ENCODE measurements around the gene SNRPN. TPM values are rescaled to one million over a fixed set of nuclear protein-coding genes. Genes with fewer than 3 reads are reported as not detected.

The SNRPN gene
- total RNA-seq (2012; rRNA removed), result 167 and 185 TPM in 2 replicates
- 121 and 123 TPM in 2 replicates for polyA plus RNA-seq (2012; rRNA removed)
- polyA plus RNA-seq (2012; cell fraction: cytosol; rRNA removed), result 101 and 138 TPM in 2 replicates
- polyA plus RNA-seq (2012; cell fraction: nucleus; rRNA removed; ENCODE audit: low replicate concordance), result 81.1 and 102 TPM in 2 replicates
- Bru-seq, nascent RNA, result percentile 81 among the genes with signal in this experiment
- BruChase-seq, experiment 1, labeled RNA remaining after a 6-hour chase, result percentile 93 among the genes with signal in this experiment
- BruChase-seq, experiment 2, labeled RNA remaining after a 2-hour chase, result percentile 83 among the genes with signal in this experiment
- long read RNA-seq, transcript SNRPN-203 (12 exons, 1,605 nt), result minor isoform, 15 of 222 reads
- long read RNA-seq, transcript SNRPN-202 (10 exons, 1,528 nt), result major isoform, 134 of 222 reads
- long read RNA-seq, partial matches to known transcripts, result 16 of 222 reads
- long read RNA-seq, other reads (novel, unspliced or antisense), result 51 of 222 reads

DNA sequence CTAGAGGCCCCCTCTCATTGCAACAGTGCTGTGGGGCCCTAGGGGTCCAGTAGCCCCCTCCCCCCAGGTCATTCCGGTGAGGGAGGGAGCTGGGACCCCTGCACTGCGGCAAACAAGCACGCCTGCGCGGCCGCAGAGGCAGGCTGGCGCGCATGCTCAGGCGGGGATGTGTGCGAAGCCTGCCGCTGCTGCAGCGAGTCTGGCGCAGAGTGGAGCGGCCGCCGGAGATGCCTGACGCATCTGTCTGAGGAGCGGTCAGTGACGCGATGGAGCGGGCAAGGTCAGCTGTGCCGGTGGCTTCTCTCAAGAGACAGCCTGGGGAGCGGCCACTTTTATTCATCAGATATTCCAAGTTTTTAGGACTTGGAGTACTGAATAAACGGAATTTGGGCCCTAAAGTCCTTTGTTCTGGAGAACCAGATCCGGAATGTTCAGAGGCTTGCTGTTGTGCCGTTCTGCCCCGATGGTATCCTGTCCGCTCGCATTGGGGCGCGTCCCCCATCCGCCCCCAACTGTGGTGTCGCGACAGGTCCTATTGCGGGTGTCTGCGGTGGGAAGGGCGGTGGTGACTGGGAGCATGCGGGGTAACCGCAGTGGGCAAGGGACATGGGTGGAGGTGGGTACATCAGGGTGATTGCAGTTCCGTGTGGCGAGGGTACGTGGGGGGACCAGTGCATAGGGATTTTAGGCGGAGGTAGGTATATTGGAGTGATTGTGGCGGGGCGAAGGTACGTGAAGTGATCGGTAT lies at the start of gene SNRPN, which contains the start of gene SNURF:
TSS of gene SNRPN (plus strand) at position 205 of the 748 bp plus-strand sequence. CDS start 19,467 bp downstream, outside the sequence.
TSS of gene SNURF (plus strand) at position 205 of the 748 bp plus-strand sequence. CDS start at position 267, 62 bp downstream.
- intact Hi-C loops (cut with micrococcal nuclease), result no loop called here
- Histone ChIP-seq H4K8ac (ENCODE audit: low read depth in 2 of 2, low read length in 2 of 2) (peak within 1 kb of the TSS; percentile 87 to 94), H2AK9ac (replicated peaks; ENCODE audit: low read depth, low read length, poor library complexity) (peak within 1 kb of the TSS; percentile 98), H4K91ac (ENCODE audit: insufficient read depth, low read depth, low read length) (peak within 1 kb of the TSS; percentile 79), H3K27me3 (ENCODE audit: control insufficient read depth, insufficient read depth, low read length) (no peaks in the 10 kb centered on the region), H3K56ac (ENCODE audit: extremely low read depth, insufficient read depth, low read length) (peak within 1 kb of the TSS; percentile 94; the same call in 1 of the 2 replicates), H3K79me1 (ENCODE audit: low read depth in 1 of 2, low read length in 2 of 2) (peaks cover 0 to 23% of the 10 kb centered on the region in 2 experiments; a peak in 2 of 4 replicates), H2AK5ac (ENCODE audit: low read depth, low read length) (peak within 1 kb of the TSS; percentile 87), H3K4me3 (ENCODE audit: insufficient read depth, low read depth, low read length) (peak within 1 kb of the TSS; percentile 95), H3K4me2 (ENCODE audit: low read depth, low read length) (peak within 1 kb of the TSS; percentile 86), H3K23ac (ENCODE audit: low read depth, low read length) (peak within 1 kb of the TSS; percentile 98), H3K14ac (replicated peaks; ENCODE audit: low read depth, low read length) (peak within 1 kb of the TSS; percentile 94), H3K36me3 (ENCODE audit: control insufficient read depth, insufficient read depth, low read length) (no peaks in the 10 kb centered on the region), H2AFZ (replicated peaks; ENCODE audit: low read length, poor library complexity) (peak within 1 kb of the TSS; percentile 95), H3K18ac (ENCODE audit: low read depth, low read length) (peak within 1 kb of the TSS; percentile 94), H4K5ac (ENCODE audit: low read depth, low read length) (peak within 1 kb of the TSS; percentile 96), H2BK20ac (ENCODE audit: low read depth, low read length) (no peak within 1 kb of the TSS), H3K4me1 (ENCODE audit: control insufficient read depth, insufficient read depth, low read length) (0 out of 2 replicates have a peak, but pooled peaks cover 1% of the 10 kb centered on the region), H3K27ac (ENCODE audit: insufficient read depth, low read length) (peak within 1 kb of the TSS; percentile 96), H2BK120ac (ENCODE audit: low read depth, low read length) (peak within 1 kb of the TSS; percentile 27), H3K9me1 (ENCODE audit: insufficient read depth, low read length) (no peaks in the 10 kb centered on the region), H2BK5ac (ENCODE audit: low read depth, low read length, poor library complexity, severe bottlenecking) (peak within 1 kb of the TSS; percentile 90), H3K9ac (ENCODE audit: low read depth, low read length) (peak within 1 kb of the TSS; percentile 98), H4K20me1 (ENCODE audit: insufficient read depth, low read length) (peaks cover 13% of the 10 kb centered on the region), H3K4ac (ENCODE audit: low read depth, low read length) (peak within 1 kb of the TSS; percentile 95), H2BK15ac (ENCODE audit: low read depth, low read length) (no peak within 1 kb of the TSS; the same call in 2 of the 3 replicates), H3K9me3 (ENCODE audit: control insufficient read depth, insufficient read depth, low read length) (no peaks in the 10 kb centered on the region)
- dilution Hi-C loops (cut with HindIII; ENCODE audit: low sequenced_read_pairs, unreplicated experiment), result no loop called here
- TF ChIP-seq POLR2A (IDR thresholded peaks at IDR 0.05; ENCODE audit: low read depth, low read length) (peak; percentile 91), USF2 (IDR thresholded peaks at IDR 0.05; ENCODE audit: low read depth, low read length) (0 out of 2 replicates have a peak, but pooled peaks have one; percentile 16), SMC3 (IDR thresholded peaks at IDR 0.05; ENCODE audit: low read depth, low read length) (no peak)
- DNase-seq (peak; percentile 78), ATAC-seq (ENCODE audit: low read depth) (peak; percentile 79)
- no TSS peak for BruUV-seq (replicated peaks)
- WGBS, 2 experiments (ENCODE audit: extremely low coverage in 2 of 2, insufficient read length in 1 of 2), result 51% methylated on average over 20 of the region's 47 CpGs; no CpG with 5 or more reads in 1 of the 2 experiments
- POLR2A ChIA-PET (ENCODE audit: unreplicated experiment), result interaction anchor here (0.5 kb wide), 1 partner anchor 122 kb away, joined by 5 read pairs; no protein-coding TSS in a partner anchor
- CTCF ChIA-PET, result no interaction called here
- in situ Hi-C loops (cut with MboI; ENCODE audit: low sequenced_read_pairs), result no loop called here
